Epithelial cell of proximal tubule (primary cell): ENCODE results near the gene RAB38. TPM values are rescaled to one million over a fixed set of nuclear protein-coding genes. Genes with fewer than 3 reads are reported as not detected.

Experiments used
- DNase-seq: peaks from one replicate; pipeline ENCODE4 v3.0.0-alpha.2; 2011; ENCODE audit warnings: low read depth
- H3K4me3 ChIP-seq: 2 replicates; pipeline ENCODE4 v1.5.1; 2011; ENCODE audit warnings: low read depth, mild to moderate bottlenecking, low read length
- total RNA-seq: library from RNA; depleted of rRNA; stranded (reverse); fragments of >200 nt; gene quantifications from 2 replicates; pipeline ENCODE4 v1.2.3, GENCODE V29; 2015
- TF ChIP-seq, protein P1 (sequence below): conservative IDR thresholded peaks from 2 replicates; pipeline ENCODE4 v1.5.1; 2012; ENCODE audit warnings: low read depth, mild to moderate bottlenecking, low read length

Gene RAB38
- total RNA-seq, 1 donor from 2014 or later: 9.6 TPM

DNA sequence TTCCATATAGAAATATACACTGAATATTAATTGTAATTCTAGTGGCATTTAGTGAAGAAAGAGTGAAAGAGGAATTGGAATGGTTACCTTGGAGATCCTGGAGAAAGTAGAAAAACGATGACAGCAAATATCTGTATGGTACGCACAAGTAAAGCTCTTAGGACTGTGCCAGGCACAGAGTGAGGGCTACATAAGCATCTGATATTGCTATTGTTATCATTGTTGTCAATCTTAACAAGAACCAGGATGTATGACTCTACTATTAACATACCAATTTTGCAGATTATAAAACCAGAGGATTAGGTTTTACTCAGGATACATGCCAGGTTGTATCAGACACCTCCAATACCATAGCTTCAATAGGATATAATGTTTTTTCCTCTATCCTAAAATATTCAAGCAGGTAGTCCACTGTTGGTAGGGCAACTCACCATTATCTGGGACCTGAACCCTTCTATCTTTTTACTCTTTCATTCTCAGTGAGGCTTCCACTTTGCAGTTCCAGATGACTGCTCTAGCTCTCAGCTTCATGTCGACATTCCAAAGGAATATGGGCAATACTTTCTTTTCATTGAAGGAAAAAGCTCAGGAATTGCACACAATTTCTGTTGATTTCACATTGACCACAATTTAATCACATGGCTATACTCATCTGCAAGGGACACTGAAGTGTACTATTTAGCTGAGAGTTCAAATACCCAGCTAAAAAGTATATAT is 73.2 kb downstream of the RAB38 start:
- peak; percentile 38 for DNase-seq
- no peak overlapping the region for H3K4me3 ChIP-seq
- TF ChIP-seq, protein P1, sequence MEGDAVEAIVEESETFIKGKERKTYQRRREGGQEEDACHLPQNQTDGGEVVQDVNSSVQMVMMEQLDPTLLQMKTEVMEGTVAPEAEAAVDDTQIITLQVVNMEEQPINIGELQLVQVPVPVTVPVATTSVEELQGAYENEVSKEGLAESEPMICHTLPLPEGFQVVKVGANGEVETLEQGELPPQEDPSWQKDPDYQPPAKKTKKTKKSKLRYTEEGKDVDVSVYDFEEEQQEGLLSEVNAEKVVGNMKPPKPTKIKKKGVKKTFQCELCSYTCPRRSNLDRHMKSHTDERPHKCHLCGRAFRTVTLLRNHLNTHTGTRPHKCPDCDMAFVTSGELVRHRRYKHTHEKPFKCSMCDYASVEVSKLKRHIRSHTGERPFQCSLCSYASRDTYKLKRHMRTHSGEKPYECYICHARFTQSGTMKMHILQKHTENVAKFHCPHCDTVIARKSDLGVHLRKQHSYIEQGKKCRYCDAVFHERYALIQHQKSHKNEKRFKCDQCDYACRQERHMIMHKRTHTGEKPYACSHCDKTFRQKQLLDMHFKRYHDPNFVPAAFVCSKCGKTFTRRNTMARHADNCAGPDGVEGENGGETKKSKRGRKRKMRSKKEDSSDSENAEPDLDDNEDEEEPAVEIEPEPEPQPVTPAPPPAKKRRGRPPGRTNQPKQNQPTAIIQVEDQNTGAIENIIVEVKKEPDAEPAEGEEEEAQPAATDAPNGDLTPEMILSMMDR: no peak

DNA sequence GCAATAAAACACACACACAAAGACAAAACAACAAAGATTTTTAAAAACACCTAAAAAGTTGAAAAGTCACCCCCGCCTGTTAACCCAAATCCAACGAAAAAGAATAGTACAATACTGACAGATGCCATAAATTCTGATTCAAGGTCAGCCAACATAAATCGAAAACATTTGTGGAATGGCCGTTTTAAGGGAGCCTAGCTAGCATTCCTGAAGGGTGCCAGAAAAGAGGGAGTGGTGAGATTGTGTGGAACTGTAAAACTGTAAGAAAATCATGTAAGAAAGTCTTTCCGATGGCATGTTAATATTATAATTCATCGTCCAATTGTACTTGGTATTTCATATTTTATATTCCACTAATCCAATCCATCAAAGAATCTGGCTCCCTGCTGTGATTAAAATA is 75.1 kb downstream of the RAB38 start:
- H3K4me3 ChIP-seq: no peak overlapping the region
- no peak for DNase-seq
- TF ChIP-seq, protein P1: no peak

DNA sequence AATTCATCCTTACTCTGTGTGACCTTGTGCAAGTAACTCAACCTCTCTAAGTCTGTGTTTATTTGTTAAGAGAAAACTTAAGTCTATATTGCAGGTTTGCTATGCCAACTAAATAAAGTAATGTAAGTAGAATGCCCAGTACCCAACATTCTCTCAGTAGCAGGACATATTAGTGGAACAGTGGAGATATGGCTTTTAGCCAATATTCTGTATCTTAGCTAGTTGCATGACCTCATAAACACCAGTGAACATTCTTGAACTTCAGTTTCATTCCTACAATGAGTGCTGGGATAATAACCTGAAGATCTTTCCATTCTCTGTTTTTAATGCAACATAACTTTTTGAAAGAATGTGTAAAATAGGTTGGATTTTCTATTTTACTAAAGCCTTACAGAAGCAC is 77.0 kb downstream of the RAB38 start:
- TF ChIP-seq, protein P1: no peak
- no peak for DNase-seq
- no peak overlapping the region for H3K4me3 ChIP-seq

DNA sequence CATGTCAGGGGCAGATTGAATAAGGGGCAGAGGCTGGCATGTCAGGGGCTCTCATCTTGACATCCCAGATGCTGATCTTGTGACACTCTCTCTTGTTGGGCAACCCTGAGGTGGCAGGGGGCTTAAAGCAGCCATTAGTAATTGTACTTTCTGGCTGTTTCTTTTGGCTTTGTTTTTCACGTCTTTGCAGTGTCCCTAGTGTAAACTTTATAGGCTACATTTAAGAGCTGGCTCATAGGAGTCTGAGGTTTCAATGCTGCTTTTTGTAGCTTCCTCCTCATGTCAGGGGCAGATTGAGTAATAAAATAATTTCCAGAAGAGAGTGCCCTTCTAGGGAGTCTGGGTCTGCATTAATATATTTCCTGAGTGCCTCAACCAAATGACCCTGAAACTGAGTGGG is 86.1 kb downstream of the RAB38 start:
- TF ChIP-seq, protein P1: no peak
- no peak for DNase-seq
- H3K4me3 ChIP-seq: no peak overlapping the region

DNA sequence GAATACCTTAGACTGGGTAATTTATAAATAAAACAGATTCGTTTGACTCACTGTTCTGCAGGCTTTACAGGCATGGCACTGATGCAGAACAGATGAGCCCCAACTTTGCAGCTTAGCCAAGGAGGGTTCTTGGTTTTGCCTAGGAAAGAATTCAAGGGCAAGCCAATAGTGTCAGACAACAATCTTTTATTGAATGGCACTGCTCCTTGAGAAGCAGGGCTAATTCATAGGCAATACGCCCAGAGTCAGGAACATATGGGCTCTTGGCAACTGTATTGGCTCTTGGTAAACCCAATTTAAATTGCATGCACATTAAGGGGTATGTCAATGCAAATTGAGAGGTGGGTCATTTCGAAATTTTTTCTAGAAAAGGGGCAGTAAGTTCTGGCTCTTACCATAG is 87.9 kb downstream of the RAB38 start:
- no peak overlapping the region for H3K4me3 ChIP-seq
- TF ChIP-seq, protein P1: no peak
- no peak for DNase-seq

DNA sequence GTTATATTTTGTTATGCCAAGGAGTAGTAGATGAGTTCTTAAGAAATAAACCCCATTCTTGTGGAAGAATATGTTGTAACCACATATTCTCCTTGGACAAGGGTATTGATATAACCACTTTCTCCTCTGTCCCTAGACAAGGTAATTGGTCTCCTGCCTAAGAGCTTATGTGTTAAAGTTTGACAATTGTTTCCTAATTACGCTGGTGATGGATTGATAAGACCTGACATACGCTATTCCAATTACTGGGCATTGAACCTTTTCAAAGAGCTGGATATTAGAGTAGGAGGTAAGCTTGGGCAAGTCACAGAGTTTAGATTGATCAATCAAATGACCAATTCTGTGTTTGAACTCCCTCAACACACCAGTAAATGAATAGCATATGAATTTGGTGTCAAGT is 88.9 kb downstream of the RAB38 start:
- DNase-seq: no peak
- no peak overlapping the region for H3K4me3 ChIP-seq
- TF ChIP-seq, protein P1: no peak

DNA sequence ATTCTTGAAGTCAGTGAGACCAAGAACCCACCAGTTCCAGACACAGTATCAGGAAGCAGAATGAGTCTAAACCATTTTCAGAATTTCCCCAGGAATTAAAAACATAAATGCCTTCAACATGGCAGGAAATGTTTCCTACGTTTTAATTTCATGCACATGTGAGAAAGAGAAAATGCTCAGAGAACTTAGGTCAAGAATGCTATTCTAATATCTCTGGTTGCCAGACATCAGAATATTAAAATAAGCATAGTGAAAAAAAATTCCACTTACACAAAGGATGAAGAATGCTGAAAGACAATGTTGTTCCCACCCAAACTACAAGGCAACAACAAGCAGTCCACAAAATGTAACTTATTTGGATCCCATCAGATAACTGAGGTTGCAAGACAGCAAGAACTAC is 104.8 kb downstream of the RAB38 start:
- no peak overlapping the region for H3K4me3 ChIP-seq
- TF ChIP-seq, protein P1: no peak
- no peak for DNase-seq
